DND-41 (cell line): ENCODE results near the gene ACTG1.

Experiments
- ATAC-seq: fragments of 200-7000 bp; cut with Tn5 transposase; 3 replicates; pipeline ENCODE4 v1.9.1; 2021; ENCODE audit warnings: low read depth; ENCODE audit not compliant: insufficient read depth
- DNase-seq: peaks from one replicate; pipeline ENCODE4 v3.0.0-alpha.2; 2020
- H2AFZ ChIP-seq: 2 replicates; pipeline ENCODE4 v1.6.0; 2012; ENCODE audit warnings: low read depth, low read length
- H3K27ac ChIP-seq: 2 replicates; pipeline ENCODE4 v1.5.1; 2012; ENCODE audit warnings: low read length, inconsistent platforms
- H3K27me3 ChIP-seq: fragments of 200-600 bp; sonication (generic); 2 replicates; pipeline ENCODE4 v1.6.0; 2012; ENCODE audit warnings: low read length, mild to moderate bottlenecking, inconsistent platforms; ENCODE audit not compliant: insufficient read depth, poor library complexity
- H3K36me3 ChIP-seq: 2 replicates; pipeline ENCODE4 v1.5.1; 2012; ENCODE audit warnings: low read length, inconsistent platforms; ENCODE audit not compliant: insufficient read depth
- H3K4me1 ChIP-seq: 2 replicates; pipeline ENCODE4 v1.5.1; 2012; ENCODE audit warnings: mild to moderate bottlenecking, low read length; ENCODE audit not compliant: insufficient read depth
- H3K4me2 ChIP-seq: 2 replicates; pipeline ENCODE4 v1.6.0; 2012; ENCODE audit warnings: mild to moderate bottlenecking, moderate library complexity, low read length, inconsistent platforms; ENCODE audit not compliant: insufficient read depth
- H3K4me3 ChIP-seq, 2 experiments: fragments of 200-600 bp in 1 of 2; shearing (Covaris generic) in 1 of 2; 2 replicates each; pipeline ENCODE4 v1.5.1; 2012 to 2016; ENCODE audit warnings: inconsistent platforms in 2 of 2, low read length in 2 of 2, mild to moderate bottlenecking in 2 of 2, low read depth in 1 of 2, moderate library complexity in 1 of 2
- H3K79me2 ChIP-seq: 2 replicates; pipeline ENCODE4 v1.6.0; 2012; ENCODE audit warnings: low read length, inconsistent platforms; ENCODE audit not compliant: insufficient read depth
- H3K9ac ChIP-seq: 2 replicates; pipeline ENCODE4 v1.6.0; 2012; ENCODE audit warnings: low read depth, mild to moderate bottlenecking, inconsistent platforms, low read length, moderate library complexity
- H3K9me3 ChIP-seq: 2 replicates; pipeline ENCODE4 v1.5.1; 2012; ENCODE audit warnings: low read length, moderate library complexity, mild to moderate bottlenecking, inconsistent platforms; ENCODE audit not compliant: insufficient read depth, severe bottlenecking
- H4K20me1 ChIP-seq: 2 replicates; pipeline ENCODE4 v1.6.0; 2012; ENCODE audit warnings: low read length; ENCODE audit not compliant: insufficient read depth
- EZH2 ChIP-seq: IDR thresholded peaks from 3 replicates; pipeline ENCODE4 v1.6.1; 2012; ENCODE audit warnings: borderline replicate concordance, low read depth, mild to moderate bottlenecking, moderate library complexity, low read length, inconsistent platforms; ENCODE audit not compliant: severe bottlenecking
- TF ChIP-seq, protein P1 (sequence below): IDR thresholded peaks from 2 replicates; pipeline ENCODE4 v1.5.1; 2012; ENCODE audit warnings: borderline replicate concordance, low read length, moderate library complexity, mild to moderate bottlenecking; ENCODE audit not compliant: poor library complexity, severe bottlenecking; ENCODE audit errors: extremely low read depth

The ACTG1 gene

DNA sequence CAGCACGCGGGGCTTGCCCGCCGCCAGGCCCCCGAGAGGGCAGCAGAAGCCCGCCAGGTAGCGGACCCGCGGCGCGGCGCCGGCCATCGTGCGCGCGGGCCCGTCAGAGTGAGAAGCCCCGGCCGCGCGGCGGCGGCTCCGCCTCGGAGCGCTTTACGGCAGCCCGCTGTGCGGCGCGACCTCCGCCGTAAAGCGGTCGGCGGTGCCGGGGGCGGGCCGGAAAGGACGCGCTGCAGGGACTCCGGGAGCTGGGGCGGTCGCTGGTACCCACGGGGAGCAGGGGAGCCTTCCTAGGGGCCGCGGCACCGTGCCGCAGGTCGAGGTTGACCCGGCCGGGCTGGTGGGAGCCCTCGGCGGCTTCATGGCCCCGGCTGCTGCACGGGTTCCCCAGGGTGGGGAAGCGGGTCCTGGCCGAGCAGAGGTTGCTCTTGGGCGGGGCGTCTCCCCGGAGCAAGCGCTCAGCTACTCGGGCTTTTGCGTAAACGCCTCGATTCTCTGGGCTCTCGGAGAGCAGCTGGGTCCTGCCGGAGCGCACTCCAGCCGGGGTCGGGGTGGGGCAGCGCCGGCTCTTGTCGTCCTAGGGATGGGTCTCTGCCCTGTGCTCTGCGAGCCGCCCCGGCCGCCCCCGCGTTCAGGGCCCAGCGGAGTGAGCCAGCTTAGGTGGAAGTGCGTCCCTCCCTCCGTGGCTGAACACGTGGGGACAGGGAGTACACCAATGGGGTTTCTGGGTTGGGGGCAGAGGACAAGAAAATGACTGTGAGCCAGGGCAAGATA is 39.8 kb upstream of the ACTG1 start, which contains the start of gene FAAP100:
TSS of gene FAAP100 (minus strand) at position 110 of the 774 bp plus-strand sequence. CDS start at position 87, 23 bp downstream.
- ATAC-seq, result peak; percentile 56
- Histone ChIP-seq H2AFZ (peak within 1 kb of the TSS; percentile 93), H3K4me3 (peak within 1 kb of the TSS; percentile 75 to 85), H3K27me3 (no peaks in the 10 kb centered on the region), H3K4me1 (peaks cover 44% of the 10 kb centered on the region), H3K9me3 (no peaks in the 10 kb centered on the region), H3K27ac (peak within 1 kb of the TSS; percentile 79), H3K9ac (peak within 1 kb of the TSS; percentile 95), H3K36me3 (peaks cover 51% of the 10 kb centered on the region), H4K20me1 (peaks cover 34% of the 10 kb centered on the region), H3K79me2 (peaks cover 40% of the 10 kb centered on the region), H3K4me2 (peak within 1 kb of the TSS; percentile 98)
- TF ChIP-seq EZH2, result no peak
- TF ChIP-seq, protein P1, sequence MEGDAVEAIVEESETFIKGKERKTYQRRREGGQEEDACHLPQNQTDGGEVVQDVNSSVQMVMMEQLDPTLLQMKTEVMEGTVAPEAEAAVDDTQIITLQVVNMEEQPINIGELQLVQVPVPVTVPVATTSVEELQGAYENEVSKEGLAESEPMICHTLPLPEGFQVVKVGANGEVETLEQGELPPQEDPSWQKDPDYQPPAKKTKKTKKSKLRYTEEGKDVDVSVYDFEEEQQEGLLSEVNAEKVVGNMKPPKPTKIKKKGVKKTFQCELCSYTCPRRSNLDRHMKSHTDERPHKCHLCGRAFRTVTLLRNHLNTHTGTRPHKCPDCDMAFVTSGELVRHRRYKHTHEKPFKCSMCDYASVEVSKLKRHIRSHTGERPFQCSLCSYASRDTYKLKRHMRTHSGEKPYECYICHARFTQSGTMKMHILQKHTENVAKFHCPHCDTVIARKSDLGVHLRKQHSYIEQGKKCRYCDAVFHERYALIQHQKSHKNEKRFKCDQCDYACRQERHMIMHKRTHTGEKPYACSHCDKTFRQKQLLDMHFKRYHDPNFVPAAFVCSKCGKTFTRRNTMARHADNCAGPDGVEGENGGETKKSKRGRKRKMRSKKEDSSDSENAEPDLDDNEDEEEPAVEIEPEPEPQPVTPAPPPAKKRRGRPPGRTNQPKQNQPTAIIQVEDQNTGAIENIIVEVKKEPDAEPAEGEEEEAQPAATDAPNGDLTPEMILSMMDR, result no peak
- DNase-seq, result peak; percentile 83

DNA sequence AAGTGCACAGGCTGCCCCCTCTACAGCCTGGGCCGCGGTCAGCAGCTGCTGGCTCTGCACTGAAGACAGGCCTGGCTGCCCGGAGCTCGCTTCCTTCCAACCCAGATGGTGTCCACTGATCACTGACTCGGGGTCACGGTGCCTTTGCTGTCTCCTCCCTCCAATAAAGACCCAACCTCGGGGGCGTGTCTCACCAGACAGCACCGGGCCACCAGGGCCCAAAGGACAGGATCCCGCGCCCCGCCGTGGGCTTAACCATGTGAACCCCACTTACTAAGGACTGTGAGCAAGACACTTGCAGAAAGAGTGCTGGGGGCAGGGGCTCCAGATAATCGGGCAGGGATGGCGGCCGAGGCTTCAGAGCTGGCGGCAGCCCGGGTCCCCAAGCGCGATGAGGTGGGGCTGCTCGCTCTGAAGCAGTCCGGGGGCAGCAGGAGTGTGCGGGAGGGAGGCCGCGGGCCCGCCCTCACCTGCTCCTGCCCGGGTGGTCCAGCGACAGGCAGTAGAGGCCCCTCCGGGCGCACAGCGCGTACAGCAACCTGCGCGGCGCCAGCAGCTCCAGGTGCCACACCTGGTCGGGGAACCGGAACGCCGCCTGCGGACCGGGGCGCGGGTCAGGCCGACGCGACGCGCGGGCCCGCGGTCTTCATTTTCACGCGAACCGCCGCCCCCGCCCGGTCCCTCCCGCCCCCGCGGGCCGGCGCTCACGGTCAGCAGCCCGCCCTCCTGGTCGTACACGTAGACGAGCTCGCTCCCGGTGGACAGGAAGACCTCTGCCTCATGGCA is 39.1 kb upstream of the ACTG1 start:
- no peaks in the 10 kb centered on the region for H3K27me3 ChIP-seq
- ATAC-seq (no peak), DNase-seq (no peak)
- peak overlapping the region; percentile 95 for H3K9ac ChIP-seq
- peaks cover 29% of the 10 kb centered on the region for H4K20me1 ChIP-seq
- peaks cover 40% of the 10 kb centered on the region for H3K79me2 ChIP-seq
- TF ChIP-seq, protein P1, result no peak
- no peak for TF ChIP-seq EZH2
- H3K9me3 ChIP-seq, result no peaks in the 10 kb centered on the region
- peak overlapping the region; percentile 79 for H3K27ac ChIP-seq
- H3K4me3 ChIP-seq, result peak overlapping the region; percentile 75 to 85
- peaks cover 44% of the 10 kb centered on the region for H3K4me1 ChIP-seq
- peak overlapping the region; percentile 98 for H3K4me2 ChIP-seq
- peaks cover 51% of the 10 kb centered on the region for H3K36me3 ChIP-seq
- peak overlapping the region; percentile 93 for H2AFZ ChIP-seq

DNA sequence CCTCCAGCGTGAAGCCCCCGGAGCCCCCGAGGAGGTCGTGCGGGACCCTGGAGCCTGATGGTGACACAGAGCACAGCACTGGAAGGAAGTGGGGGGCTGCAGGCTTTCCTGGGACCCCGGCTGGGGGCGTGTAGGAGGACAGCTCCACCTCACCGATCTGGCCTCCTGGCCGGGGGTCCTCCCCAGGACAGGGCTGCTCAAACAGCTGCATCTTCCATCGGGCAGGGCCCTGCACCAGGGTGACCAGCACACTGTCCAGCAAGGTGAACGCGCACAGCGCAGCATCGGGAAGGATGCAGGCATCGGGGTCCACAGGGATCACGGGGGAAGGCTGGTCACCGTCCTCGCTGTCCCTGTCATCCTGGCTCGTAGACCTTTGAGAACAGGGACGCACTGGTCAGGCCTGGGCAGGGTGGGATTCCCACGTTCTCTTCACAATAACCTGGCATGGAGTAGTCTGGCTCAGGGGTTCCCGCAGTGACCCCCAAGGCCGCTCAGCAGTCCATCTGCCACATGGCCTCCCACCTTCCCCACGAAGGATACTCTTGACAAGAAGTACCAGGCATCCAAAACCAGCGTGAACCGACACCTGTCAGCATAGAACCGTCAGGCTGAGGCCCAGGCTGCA is 38.3 kb upstream of the ACTG1 start:
- TF ChIP-seq, protein P1, result no peak
- no peak for TF ChIP-seq EZH2
- peaks cover 44% of the 10 kb centered on the region for H3K4me1 ChIP-seq
- ATAC-seq (no peak), DNase-seq (no peak)
- H3K79me2 ChIP-seq, result peaks cover 40% of the 10 kb centered on the region
- peak overlapping the region; percentile 79 for H3K27ac ChIP-seq
- peaks cover 26% of the 10 kb centered on the region for H4K20me1 ChIP-seq
- H3K27me3 ChIP-seq, result no peaks in the 10 kb centered on the region
- H3K9ac ChIP-seq, result peak overlapping the region; percentile 95
- H2AFZ ChIP-seq, result no peak overlapping the region
- H3K4me3 ChIP-seq, result peak overlapping the region; percentile 75 to 85; a peak in 3 of 4 replicates
- H3K36me3 ChIP-seq, result peaks cover 53% of the 10 kb centered on the region
- H3K9me3 ChIP-seq, result no peaks in the 10 kb centered on the region
- H3K4me2 ChIP-seq, result peak overlapping the region; percentile 98
